ENCODE data around the gene PDE2A. TPM values are rescaled to one million over a fixed set of nuclear protein-coding genes. Genes with fewer than 3 reads are reported as not detected.

Gene PDE2A
- total RNA-seq, 2 donors from 2014 or later, result 3.7 to 13.3 TPM

- Mint-ChIP-seq H3K36me3 (ENCODE audit: low read depth) (no peaks in the 10 kb centered on the region), H3K4me1 (peaks cover 7% of the 10 kb centered on the region), H3K9me3 (no peaks in the 10 kb centered on the region), H3K4me3 (no peak overlapping the region), H3K27me3 (ENCODE audit: insufficient read depth) (peaks cover 34% of the 10 kb centered on the region), H3K27ac (no peak overlapping the region)
- 78% methylated on average over 3 of the region's 3 CpGs; no CpG with 5 or more reads in 1 of the 2 experiments for WGBS, 2 experiments (ENCODE audit: insufficient coverage in 1 of 2, insufficient read length in 1 of 2)
- Histone ChIP-seq H3K27ac (ENCODE audit: low read depth, low read length) (no peak overlapping the region), H3K4me1 (ENCODE audit: control insufficient read depth, insufficient read depth, low read length) (no peaks in the 10 kb centered on the region), H3K9ac (ENCODE audit: extremely low read depth, low read length, poor library complexity, severe bottlenecking) (no peak overlapping the region), H3K4me3 (ENCODE audit: low read length) (no peak overlapping the region), H3K27me3 (ENCODE audit: control insufficient read depth, insufficient read depth, low read length, poor library complexity, severe bottlenecking) (peaks cover 21% of the 10 kb centered on the region), H3K36me3 (ENCODE audit: control insufficient read depth, insufficient read depth, low read length) (no peaks in the 10 kb centered on the region), H3K9me3 (ENCODE audit: control insufficient read depth, low read length) (no peaks in the 10 kb centered on the region)
- TF ChIP-seq CTCF (conservative IDR thresholded peaks at IDR 0.05), result peak; percentile 78
- DNase-seq, result peak; percentile 84
These were observed 120.5 kb downstream of the PDE2A start for GRCh38 chr11:72553706-72554105.

- no peak overlapping the region for H3K4me3 Mint-ChIP-seq
- H3K4me1 Mint-ChIP-seq, result no peaks in the 10 kb centered on the region
- DNase-seq, result no peak
- no peak for TF ChIP-seq CTCF (conservative IDR thresholded peaks at IDR 0.05)
- no peak overlapping the region for H3K9ac ChIP-seq (ENCODE audit: extremely low read depth, low read length, poor library complexity, severe bottlenecking)
- no peaks in the 10 kb centered on the region for H3K9me3 ChIP-seq (ENCODE audit: control insufficient read depth, low read length)
- peaks cover 46% of the 10 kb centered on the region for H3K27me3 Mint-ChIP-seq (ENCODE audit: insufficient read depth)
- H3K4me1 ChIP-seq (ENCODE audit: control insufficient read depth, insufficient read depth, low read length), result no peaks in the 10 kb centered on the region
- WGBS, 2 experiments (ENCODE audit: insufficient coverage in 1 of 2, insufficient read length in 1 of 2), result 90 to 94% methylated on average over 2 to 3 of the region's 3 CpGs
- H3K27ac Mint-ChIP-seq, result no peak overlapping the region
- no peak overlapping the region for H3K4me3 ChIP-seq (ENCODE audit: low read length)
- peaks cover 33% of the 10 kb centered on the region for H3K27me3 ChIP-seq (ENCODE audit: control insufficient read depth, insufficient read depth, low read length, poor library complexity, severe bottlenecking)
- H3K27ac ChIP-seq (ENCODE audit: low read depth, low read length), result no peak overlapping the region
- H3K9me3 Mint-ChIP-seq, result no peaks in the 10 kb centered on the region
- H3K36me3 ChIP-seq (ENCODE audit: control insufficient read depth, insufficient read depth, low read length), result no peaks in the 10 kb centered on the region
- H3K36me3 Mint-ChIP-seq (ENCODE audit: low read depth), result no peaks in the 10 kb centered on the region
These were observed 121.8 kb downstream of the PDE2A start for GRCh38 chr11:72552399-72552910.

GRCh38 chr11:72551571-72551970 lies 122.7 kb downstream of the PDE2A start:
- H3K9me3 Mint-ChIP-seq, result no peaks in the 10 kb centered on the region
- H3K4me1 Mint-ChIP-seq, result peaks cover 5% of the 10 kb centered on the region
- H3K27me3 Mint-ChIP-seq (ENCODE audit: insufficient read depth), result peaks cover 50% of the 10 kb centered on the region
- Histone ChIP-seq H3K9ac (ENCODE audit: extremely low read depth, low read length, poor library complexity, severe bottlenecking) (no peak overlapping the region), H3K27ac (ENCODE audit: low read depth, low read length) (no peak overlapping the region), H3K9me3 (ENCODE audit: control insufficient read depth, low read length) (no peaks in the 10 kb centered on the region), H3K4me1 (ENCODE audit: control insufficient read depth, insufficient read depth, low read length) (no peaks in the 10 kb centered on the region), H3K36me3 (ENCODE audit: control insufficient read depth, insufficient read depth, low read length) (no peaks in the 10 kb centered on the region), H3K27me3 (ENCODE audit: control insufficient read depth, insufficient read depth, low read length, poor library complexity, severe bottlenecking) (peaks cover 39% of the 10 kb centered on the region), H3K4me3 (ENCODE audit: low read length) (no peak overlapping the region)
- H3K4me3 Mint-ChIP-seq, result no peak overlapping the region
- no peak for TF ChIP-seq CTCF (conservative IDR thresholded peaks at IDR 0.05)
- H3K27ac Mint-ChIP-seq, result no peak overlapping the region
- 91 to 100% methylated on average over 5 of the region's 5 CpGs for WGBS, 2 experiments (ENCODE audit: insufficient coverage in 1 of 2, insufficient read length in 1 of 2)
- no peak for DNase-seq
- H3K36me3 Mint-ChIP-seq (ENCODE audit: low read depth), result no peaks in the 10 kb centered on the region

All from endodermal cell (in vitro differentiated cells).